Lower leg skin (tissue), 3 donors: ENCODE results near the gene NAA35.

Experiments
- CTCF ChIP-seq, 3 donors: fragments of 450-650 bp; IDR thresholded peaks; one replicate each; pipeline ENCODE4 v1.5.1; 2016; ENCODE audit warnings: antibody characterized with exemption in 3 of 3, mild to moderate bottlenecking in 3 of 3, moderate library complexity in 2 of 3
- POLR2A ChIP-seq, 2 donors: fragments of 450-650 bp; IDR thresholded peaks; one replicate each; pipeline ENCODE4 v1.6.1; 2016 to 2017; ENCODE audit warnings: antibody characterized with exemption in 2 of 2, mild to moderate bottlenecking in 1 of 2, moderate library complexity in 1 of 2

- TF ChIP-seq CTCF (IDR thresholded peaks at IDR 0.05) (no peak), POLR2A (IDR thresholded peaks at IDR 0.05) (no peak)
Measured at GRCh38 chr9:86045654-86046053, 104.7 kb downstream of the NAA35 start.
